ENCODE data around the gene KIF20B. TPM values are rescaled to one million over a fixed set of nuclear protein-coding genes. Genes with fewer than 3 reads are reported as not detected.
A peak's percentile ranks its signal among the peaks of the same experiment; 100 is the strongest.

The KIF20B gene, protein sequence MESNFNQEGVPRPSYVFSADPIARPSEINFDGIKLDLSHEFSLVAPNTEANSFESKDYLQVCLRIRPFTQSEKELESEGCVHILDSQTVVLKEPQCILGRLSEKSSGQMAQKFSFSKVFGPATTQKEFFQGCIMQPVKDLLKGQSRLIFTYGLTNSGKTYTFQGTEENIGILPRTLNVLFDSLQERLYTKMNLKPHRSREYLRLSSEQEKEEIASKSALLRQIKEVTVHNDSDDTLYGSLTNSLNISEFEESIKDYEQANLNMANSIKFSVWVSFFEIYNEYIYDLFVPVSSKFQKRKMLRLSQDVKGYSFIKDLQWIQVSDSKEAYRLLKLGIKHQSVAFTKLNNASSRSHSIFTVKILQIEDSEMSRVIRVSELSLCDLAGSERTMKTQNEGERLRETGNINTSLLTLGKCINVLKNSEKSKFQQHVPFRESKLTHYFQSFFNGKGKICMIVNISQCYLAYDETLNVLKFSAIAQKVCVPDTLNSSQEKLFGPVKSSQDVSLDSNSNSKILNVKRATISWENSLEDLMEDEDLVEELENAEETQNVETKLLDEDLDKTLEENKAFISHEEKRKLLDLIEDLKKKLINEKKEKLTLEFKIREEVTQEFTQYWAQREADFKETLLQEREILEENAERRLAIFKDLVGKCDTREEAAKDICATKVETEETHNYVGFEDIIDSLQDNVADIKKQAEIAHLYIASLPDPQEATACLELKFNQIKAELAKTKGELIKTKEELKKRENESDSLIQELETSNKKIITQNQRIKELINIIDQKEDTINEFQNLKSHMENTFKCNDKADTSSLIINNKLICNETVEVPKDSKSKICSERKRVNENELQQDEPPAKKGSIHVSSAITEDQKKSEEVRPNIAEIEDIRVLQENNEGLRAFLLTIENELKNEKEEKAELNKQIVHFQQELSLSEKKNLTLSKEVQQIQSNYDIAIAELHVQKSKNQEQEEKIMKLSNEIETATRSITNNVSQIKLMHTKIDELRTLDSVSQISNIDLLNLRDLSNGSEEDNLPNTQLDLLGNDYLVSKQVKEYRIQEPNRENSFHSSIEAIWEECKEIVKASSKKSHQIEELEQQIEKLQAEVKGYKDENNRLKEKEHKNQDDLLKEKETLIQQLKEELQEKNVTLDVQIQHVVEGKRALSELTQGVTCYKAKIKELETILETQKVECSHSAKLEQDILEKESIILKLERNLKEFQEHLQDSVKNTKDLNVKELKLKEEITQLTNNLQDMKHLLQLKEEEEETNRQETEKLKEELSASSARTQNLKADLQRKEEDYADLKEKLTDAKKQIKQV (N-terminal part only)
- total RNA-seq = 1 to 10 TPM; 1.4 to 2.1 (median 1.8) TPM

DNA sequence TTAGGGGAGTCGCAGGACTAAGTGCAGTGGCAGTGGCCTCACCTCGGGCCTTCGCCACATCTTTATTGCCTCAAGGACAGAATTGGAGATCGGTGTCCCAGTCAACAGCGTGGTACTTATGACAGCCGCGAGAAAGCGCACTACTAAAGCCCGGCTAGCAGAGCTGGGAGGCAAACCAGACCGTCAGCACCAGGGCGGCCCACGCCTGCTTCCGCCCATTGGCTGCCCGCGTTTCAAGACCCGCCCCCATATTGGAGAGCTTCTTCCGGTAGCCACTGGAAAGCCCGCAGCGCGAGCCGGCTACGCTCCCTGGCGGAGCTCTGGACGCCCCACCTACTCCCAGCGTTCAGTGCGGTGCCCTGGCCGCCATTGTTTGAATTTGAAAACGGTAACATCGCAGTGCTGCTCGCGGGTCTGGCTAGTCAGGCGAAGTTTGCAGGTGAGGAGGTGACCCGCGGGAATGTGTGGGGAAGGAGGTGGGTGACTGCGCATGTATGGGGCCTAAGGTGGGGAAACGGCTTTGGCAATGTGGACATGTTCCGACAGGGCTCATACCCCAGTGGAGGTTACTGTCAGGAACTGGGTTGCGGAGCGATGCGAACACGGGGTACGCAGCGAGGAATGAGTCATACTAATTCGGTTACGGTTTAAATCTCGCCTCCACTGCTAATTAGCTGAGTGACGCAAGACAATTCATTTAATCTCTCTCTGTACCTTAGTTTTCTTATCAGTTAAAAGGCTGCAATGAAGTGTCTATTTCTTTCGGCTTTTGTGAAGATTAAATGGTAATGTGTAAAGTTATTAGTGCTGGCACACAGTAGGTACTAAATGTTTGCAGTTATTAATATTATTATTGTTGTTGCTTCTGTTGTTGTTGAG, at the start of gene KIF20B:
KIF20B (plus strand) TSS at position 349 of the 879 bp plus-strand sequence. CDS start 3,705 bp downstream, outside the sequence.
- H3K4me1 ChIP-seq = peaks cover 10 to 23% (median 14%) of the 10 kb centered on the region in 4 donors
- peak within 1 kb of the TSS; percentile 73 to 89 (median 82) for H3K27ac ChIP-seq (replicated peaks in 1 of 4)
- no peaks in the 10 kb centered on the region for H3K9me3 ChIP-seq
- H3K4me3 ChIP-seq = peak within 1 kb of the TSS; percentile 64 to 67 (median 66)
- intact Hi-C loops (cut with DNase I) = loop anchor here (2.0 to 5.0 kb wide), 2 partner anchors 59 to 269 kb away; no protein-coding TSS in a partner anchor
- DNase-seq (ENCODE audit: extremely low spot score) = peak; percentile 98
- WGBS = under 1% methylated on average over 39 of the region's 48 CpGs
- TF ChIP-seq EP300 (IDR thresholded peaks at IDR 0.05) (no peak), POLR2AphosphoS5 (IDR thresholded peaks at IDR 0.05) (peak; percentile 84 to 89), POLR2A (IDR thresholded peaks at IDR 0.05; ENCODE audit: low read depth) (no peak)
- TF ChIP-seq, protein P1, sequence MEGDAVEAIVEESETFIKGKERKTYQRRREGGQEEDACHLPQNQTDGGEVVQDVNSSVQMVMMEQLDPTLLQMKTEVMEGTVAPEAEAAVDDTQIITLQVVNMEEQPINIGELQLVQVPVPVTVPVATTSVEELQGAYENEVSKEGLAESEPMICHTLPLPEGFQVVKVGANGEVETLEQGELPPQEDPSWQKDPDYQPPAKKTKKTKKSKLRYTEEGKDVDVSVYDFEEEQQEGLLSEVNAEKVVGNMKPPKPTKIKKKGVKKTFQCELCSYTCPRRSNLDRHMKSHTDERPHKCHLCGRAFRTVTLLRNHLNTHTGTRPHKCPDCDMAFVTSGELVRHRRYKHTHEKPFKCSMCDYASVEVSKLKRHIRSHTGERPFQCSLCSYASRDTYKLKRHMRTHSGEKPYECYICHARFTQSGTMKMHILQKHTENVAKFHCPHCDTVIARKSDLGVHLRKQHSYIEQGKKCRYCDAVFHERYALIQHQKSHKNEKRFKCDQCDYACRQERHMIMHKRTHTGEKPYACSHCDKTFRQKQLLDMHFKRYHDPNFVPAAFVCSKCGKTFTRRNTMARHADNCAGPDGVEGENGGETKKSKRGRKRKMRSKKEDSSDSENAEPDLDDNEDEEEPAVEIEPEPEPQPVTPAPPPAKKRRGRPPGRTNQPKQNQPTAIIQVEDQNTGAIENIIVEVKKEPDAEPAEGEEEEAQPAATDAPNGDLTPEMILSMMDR (IDR thresholded peaks at IDR 0.05) = peak; percentile 37 to 61 (median 56)
- H3K36me3 ChIP-seq = no peaks in the 10 kb centered on the region
- no peaks in the 10 kb centered on the region for H3K27me3 ChIP-seq

DNA sequence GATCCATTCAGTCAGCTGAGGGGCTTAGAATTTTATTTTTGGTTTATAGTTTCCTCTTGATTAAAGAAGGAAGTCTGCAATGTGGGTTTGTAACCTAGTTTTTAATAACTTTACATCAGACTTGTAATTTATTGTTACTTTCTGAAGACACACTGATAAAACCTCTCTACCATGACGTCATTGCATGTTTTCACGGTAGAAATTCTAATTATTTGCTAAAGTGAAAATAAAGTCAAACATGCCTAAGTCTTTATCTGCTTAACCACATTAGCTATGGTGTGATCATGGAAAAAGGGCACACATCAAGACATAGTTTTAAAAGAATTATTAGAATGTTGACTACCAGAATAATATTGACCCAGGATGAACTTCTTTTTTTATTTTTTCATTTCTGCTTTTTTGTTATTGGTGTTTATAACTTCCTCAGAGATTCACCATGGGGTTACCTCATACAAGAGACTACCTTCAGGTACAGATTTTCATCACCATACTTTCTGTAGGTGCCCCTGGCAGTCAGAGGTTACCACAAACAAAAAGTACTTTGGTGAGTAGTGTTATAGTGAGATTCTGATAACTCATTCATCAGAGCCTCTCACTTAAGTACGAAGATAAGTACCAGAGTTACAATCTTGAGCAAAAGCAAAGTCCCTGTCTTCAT, 49.3 kb upstream of the KIF20B start:
- H3K27me3 ChIP-seq = no peaks in the 10 kb centered on the region
- DNase-seq (ENCODE audit: extremely low spot score) = peak; percentile 19
- intact Hi-C loops (cut with DNase I) = no loop called here
- no peak overlapping the region for H3K27ac ChIP-seq (replicated peaks in 1 of 4)
- no peaks in the 10 kb centered on the region for H3K9me3 ChIP-seq
- no peak overlapping the region for H3K4me3 ChIP-seq
- no peaks in the 10 kb centered on the region for H3K36me3 ChIP-seq
- H3K4me1 ChIP-seq = no peaks in the 10 kb centered on the region
- 78% methylated on average over 3 of the region's 3 CpGs for WGBS
- no peak for TF ChIP-seq EP300 (IDR thresholded peaks at IDR 0.05)
- no peak for TF ChIP-seq POLR2AphosphoS5 (IDR thresholded peaks at IDR 0.05)
- TF ChIP-seq POLR2A (IDR thresholded peaks at IDR 0.05; ENCODE audit: low read depth) = no peak
- TF ChIP-seq, protein P1 (IDR thresholded peaks at IDR 0.05) = no peak

DNA sequence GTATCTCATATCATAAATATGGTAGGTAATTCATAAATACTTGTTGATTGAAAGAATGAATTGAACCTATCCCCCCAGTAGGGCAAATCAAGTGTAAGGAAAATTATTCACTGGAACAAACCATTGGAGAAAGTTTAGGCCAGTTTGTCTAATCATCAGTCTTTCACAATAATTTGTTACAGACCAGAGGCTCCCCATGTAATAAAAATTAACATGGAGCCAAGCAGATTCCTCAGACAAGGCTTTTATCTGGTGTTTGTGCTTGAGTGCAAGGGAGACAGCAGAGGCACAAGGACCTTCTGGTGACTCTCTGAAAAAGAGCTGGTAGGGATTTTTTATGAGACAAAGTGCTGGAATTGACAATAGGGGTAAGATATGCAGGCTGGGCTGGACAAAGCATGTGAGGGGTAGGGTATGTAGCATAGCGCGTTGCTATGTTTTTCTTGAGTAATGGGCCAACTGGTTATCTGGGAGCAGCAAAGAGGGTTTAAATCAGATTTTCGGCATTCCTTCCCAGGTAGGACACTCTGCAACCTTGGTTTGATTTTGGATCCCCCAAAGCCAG, 48.5 kb upstream of the KIF20B start:
- H3K27ac ChIP-seq (replicated peaks in 1 of 4) = no peak overlapping the region
- no peak for TF ChIP-seq EP300 (IDR thresholded peaks at IDR 0.05)
- TF ChIP-seq POLR2AphosphoS5 (IDR thresholded peaks at IDR 0.05) = no peak
- TF ChIP-seq POLR2A (IDR thresholded peaks at IDR 0.05; ENCODE audit: low read depth) = no peak
- TF ChIP-seq, protein P1 (IDR thresholded peaks at IDR 0.05) = no peak
- H3K9me3 ChIP-seq = no peaks in the 10 kb centered on the region
- no peak overlapping the region for H3K4me3 ChIP-seq
- intact Hi-C loops (cut with DNase I) = no loop called here
- no peaks in the 10 kb centered on the region for H3K4me1 ChIP-seq
- 95% methylated on average over 3 of the region's 3 CpGs for WGBS
- no peaks in the 10 kb centered on the region for H3K27me3 ChIP-seq
- no peak for DNase-seq (ENCODE audit: extremely low spot score)
- no peaks in the 10 kb centered on the region for H3K36me3 ChIP-seq
